Daoy (cell line): ENCODE measurements around the gene EXOSC6. TPM values are rescaled to one million over a fixed set of nuclear protein-coding genes. Genes with fewer than 3 reads are reported as not detected.
A peak's percentile ranks its signal among the peaks of the same experiment; 100 is the strongest.
"Not testable (repeated sequence)": the region's sequence is repeated elsewhere in the genome, so short reads cannot be mapped to it uniquely, and the experiment has no call there.

ENCODE experiments used
- DNase-seq: peaks from one replicate; pipeline ENCODE4 v3.0.0-alpha.2; 2015; ENCODE audit warnings: low read depth
- total RNA-seq: library from RNA; depleted of rRNA; stranded (reverse); fragments of >200 nt; shearing (Covaris generic); gene quantifications from 2 replicates; pipeline ENCODE4 v1.2.3, GENCODE V29; 2014; rRNA removed

EXOSC6 gene
- total RNA-seq = 28.1 and 35.6 TPM in 2 replicates

GRCh38 chr16:70251629-70252354, at the start of gene EXOSC6:
Gene EXOSC6 (minus strand): TSS chr16:70251940. CDS start chr16:70251900, 40 bp downstream.
- peak; percentile 94 for DNase-seq

- no peak for DNase-seq
Observed at GRCh38 chr16:70301121-70301520, 49.4 kb upstream of the EXOSC6 start.

- DNase-seq = peak; percentile 77
Observed at GRCh38 chr16:70298988-70299938, 47.5 kb upstream of the EXOSC6 start, which contains the start of gene DDX19B. Gene DDX19B (plus strand): TSS chr16:70299186. CDS start chr16:70299298, 112 bp downstream.

- DNase-seq = no peak
Observed at GRCh38 chr16:70295634-70296033, 43.9 kb upstream of the EXOSC6 start.

- no peak for DNase-seq
Observed at GRCh38 chr16:70294385-70295025, 42.8 kb upstream of the EXOSC6 start.

GRCh38 chr16:70292148-70292547, 40.4 kb upstream of the EXOSC6 start:
- not testable (repeated sequence) for DNase-seq

- DNase-seq = no peak
Observed at GRCh38 chr16:70290949-70291519, 39.3 kb upstream of the EXOSC6 start.

GRCh38 chr16:70289229-70290094, 37.7 kb upstream of the EXOSC6 start, which contains the start of gene AARS1:
Gene AARS1 (minus strand): TSS chr16:70289506. CDS start chr16:70282763, 6,743 bp downstream.
- DNase-seq = peak; percentile 99

GRCh38 chr16:70287304-70287971, 35.7 kb upstream of the EXOSC6 start:
- not testable (repeated sequence) for DNase-seq

- no peak for DNase-seq
Observed at GRCh38 chr16:70276392-70276791, 24.7 kb upstream of the EXOSC6 start.

- DNase-seq = no peak
Observed at GRCh38 chr16:70271696-70272095, 20.0 kb upstream of the EXOSC6 start.

- no peak for DNase-seq
Observed at GRCh38 chr16:70270176-70270575, 18.4 kb upstream of the EXOSC6 start.

GRCh38 chr16:70269471-70269870, 17.7 kb upstream of the EXOSC6 start:
- no peak for DNase-seq

GRCh38 chr16:70267922-70268321, 16.2 kb upstream of the EXOSC6 start:
- DNase-seq = not testable (repeated sequence)

- DNase-seq = peak; percentile 40
Observed at GRCh38 chr16:70267516-70267915, 15.8 kb upstream of the EXOSC6 start.

GRCh38 chr16:70259903-70260302, 8.2 kb upstream of the EXOSC6 start:
- not testable (repeated sequence) for DNase-seq

- DNase-seq = no peak
Observed at GRCh38 chr16:70258946-70259345, 7.2 kb upstream of the EXOSC6 start.

GRCh38 chr16:70258065-70258464, 6.3 kb upstream of the EXOSC6 start:
- no peak for DNase-seq

GRCh38 chr16:70257391-70257790, 5.7 kb upstream of the EXOSC6 start:
- no peak for DNase-seq

- DNase-seq = no peak
Observed at GRCh38 chr16:70255574-70255973, 3.8 kb upstream of the EXOSC6 start.
